PC-3 (cell line): ENCODE measurements around the gene MPIG6B.

Experiments
- EZH2phosphoT487 ChIP-seq: fragments of 300-600 bp; sonication (generic); IDR thresholded peaks from 2 replicates; pipeline ENCODE4 v1.6.1; 2018; ENCODE audit warnings: mild to moderate bottlenecking, antibody characterized with exemption, low read length, borderline replicate concordance
- TF ChIP-seq, protein P1 (sequence below): fragments of 300-600 bp; sonication (generic); conservative IDR thresholded peaks from 2 replicates; pipeline ENCODE4 v1.5.1; 2017; ENCODE audit warnings: antibody characterized with exemption, low read depth, mild to moderate bottlenecking, low read length

DNA sequence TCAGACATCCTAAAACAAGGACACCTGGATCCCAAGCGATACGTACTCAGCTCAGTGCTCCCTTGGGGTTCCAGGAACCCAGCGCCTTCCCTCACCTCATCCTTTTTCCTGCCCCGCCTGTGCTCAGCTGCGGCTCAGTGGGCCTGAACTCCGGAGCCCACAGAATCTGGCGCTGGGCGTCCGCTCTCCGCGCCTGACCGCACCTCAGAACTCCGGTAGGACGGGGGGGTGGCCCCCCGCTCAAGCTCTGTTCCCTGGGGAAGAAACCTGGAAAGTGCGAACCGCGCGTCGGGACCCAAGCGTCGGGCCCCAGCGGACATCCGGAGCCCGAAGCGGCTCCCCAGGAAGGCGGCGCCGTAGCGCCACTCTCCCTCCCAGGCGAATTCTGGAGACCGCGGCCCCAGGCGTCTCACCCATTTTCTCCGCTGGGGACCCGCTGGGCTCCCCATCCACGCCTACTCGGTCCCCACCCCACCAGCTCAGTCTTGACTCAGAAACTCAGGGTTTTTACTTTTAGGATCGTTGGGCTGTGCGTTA is 42.0 kb upstream of the MPIG6B start:
- TF ChIP-seq, protein P1, sequence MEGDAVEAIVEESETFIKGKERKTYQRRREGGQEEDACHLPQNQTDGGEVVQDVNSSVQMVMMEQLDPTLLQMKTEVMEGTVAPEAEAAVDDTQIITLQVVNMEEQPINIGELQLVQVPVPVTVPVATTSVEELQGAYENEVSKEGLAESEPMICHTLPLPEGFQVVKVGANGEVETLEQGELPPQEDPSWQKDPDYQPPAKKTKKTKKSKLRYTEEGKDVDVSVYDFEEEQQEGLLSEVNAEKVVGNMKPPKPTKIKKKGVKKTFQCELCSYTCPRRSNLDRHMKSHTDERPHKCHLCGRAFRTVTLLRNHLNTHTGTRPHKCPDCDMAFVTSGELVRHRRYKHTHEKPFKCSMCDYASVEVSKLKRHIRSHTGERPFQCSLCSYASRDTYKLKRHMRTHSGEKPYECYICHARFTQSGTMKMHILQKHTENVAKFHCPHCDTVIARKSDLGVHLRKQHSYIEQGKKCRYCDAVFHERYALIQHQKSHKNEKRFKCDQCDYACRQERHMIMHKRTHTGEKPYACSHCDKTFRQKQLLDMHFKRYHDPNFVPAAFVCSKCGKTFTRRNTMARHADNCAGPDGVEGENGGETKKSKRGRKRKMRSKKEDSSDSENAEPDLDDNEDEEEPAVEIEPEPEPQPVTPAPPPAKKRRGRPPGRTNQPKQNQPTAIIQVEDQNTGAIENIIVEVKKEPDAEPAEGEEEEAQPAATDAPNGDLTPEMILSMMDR = no peak
- TF ChIP-seq EZH2phosphoT487 = no peak
